Upper lobe of right lung (tissue), 1 donor: ENCODE measurements around the gene ATP1B1. TPM values are rescaled to one million over a fixed set of nuclear protein-coding genes. Genes with fewer than 3 reads are reported as not detected.

Experiments used
- ATAC-seq: fragments of 200-7000 bp; cut with Tn5 transposase; one replicate; pipeline ENCODE4 v1.9.1; 2020; ENCODE audit warnings: mild to moderate bottlenecking, moderate library complexity
- DNase-seq: peaks from one replicate; pipeline ENCODE4 v3.0.0-alpha.2; 2020
- H3K27ac ChIP-seq: fragments of 200-600 bp; one replicate; pipeline ENCODE4 v1.8.0; 2022
- H3K27me3 ChIP-seq: fragments of 200-600 bp; one replicate; pipeline ENCODE4 v1.8.0; 2022; ENCODE audit warnings: mild to moderate bottlenecking
- H3K36me3 ChIP-seq: fragments of 200-600 bp; one replicate; pipeline ENCODE4 v1.8.0; 2022
- H3K4me1 ChIP-seq: fragments of 200-600 bp; one replicate; pipeline ENCODE4 v1.8.0; 2022
- H3K4me3 ChIP-seq: fragments of 200-600 bp; one replicate; pipeline ENCODE4 v1.8.0; 2022; ENCODE audit warnings: mild to moderate bottlenecking
- H3K9me3 ChIP-seq: fragments of 200-600 bp; one replicate; pipeline ENCODE4 v1.8.0; 2022
- intact Hi-C: fragments of 100-400 bp; cut with DNase I; formaldehyde crosslinking; loops from one replicate; pipeline ENCODE4 v1.11.0; 2022
- total RNA-seq: library from RNA; stranded (reverse); fragmentation: NEBNext Ultra II Directional; extraction: Animal tissue kit (Norgen Biotek cat#: 25700); gene quantifications from one replicate; pipeline ENCODE4 v1.2.1, GENCODE V29; 2021
- TF ChIP-seq, protein P1 (sequence below): fragments of 200-600 bp; IDR thresholded peaks from one replicate; pipeline ENCODE4 v1.8.0; 2022; ENCODE audit warnings: antibody characterized with exemption
- donor health status: DM: no; HTN: yes; CAD: no; lungs with severe emphysema.

ATP1B1 gene
- total RNA-seq, 1 donor from 2014 or later = 192 TPM

DNA sequence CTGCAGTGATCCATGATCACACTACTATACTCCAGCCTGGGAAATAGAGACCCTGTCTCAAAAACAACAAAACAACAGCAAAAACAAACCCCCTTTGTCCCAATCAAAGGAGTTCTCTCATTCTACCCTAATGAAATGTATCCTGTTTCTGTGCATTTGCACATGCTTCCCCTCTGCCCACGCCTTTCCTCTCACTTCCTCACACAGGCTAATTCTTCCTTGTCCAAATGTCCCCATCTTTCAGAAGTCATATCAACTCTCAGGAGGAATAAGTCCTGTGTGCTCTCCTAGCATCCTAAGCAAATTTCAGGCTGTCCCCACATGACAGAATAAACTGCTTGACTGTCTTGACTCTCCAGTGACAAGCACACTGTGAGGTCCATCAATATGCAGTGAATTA lies 8.1 kb upstream of the ATP1B1 start:
- no peaks in the 10 kb centered on the region for H3K9me3 ChIP-seq
- no peak overlapping the region for H3K4me3 ChIP-seq
- no peak overlapping the region for H3K27ac ChIP-seq
- H3K36me3 ChIP-seq = no peaks in the 10 kb centered on the region
- H3K27me3 ChIP-seq = no peaks in the 10 kb centered on the region
- TF ChIP-seq, protein P1, sequence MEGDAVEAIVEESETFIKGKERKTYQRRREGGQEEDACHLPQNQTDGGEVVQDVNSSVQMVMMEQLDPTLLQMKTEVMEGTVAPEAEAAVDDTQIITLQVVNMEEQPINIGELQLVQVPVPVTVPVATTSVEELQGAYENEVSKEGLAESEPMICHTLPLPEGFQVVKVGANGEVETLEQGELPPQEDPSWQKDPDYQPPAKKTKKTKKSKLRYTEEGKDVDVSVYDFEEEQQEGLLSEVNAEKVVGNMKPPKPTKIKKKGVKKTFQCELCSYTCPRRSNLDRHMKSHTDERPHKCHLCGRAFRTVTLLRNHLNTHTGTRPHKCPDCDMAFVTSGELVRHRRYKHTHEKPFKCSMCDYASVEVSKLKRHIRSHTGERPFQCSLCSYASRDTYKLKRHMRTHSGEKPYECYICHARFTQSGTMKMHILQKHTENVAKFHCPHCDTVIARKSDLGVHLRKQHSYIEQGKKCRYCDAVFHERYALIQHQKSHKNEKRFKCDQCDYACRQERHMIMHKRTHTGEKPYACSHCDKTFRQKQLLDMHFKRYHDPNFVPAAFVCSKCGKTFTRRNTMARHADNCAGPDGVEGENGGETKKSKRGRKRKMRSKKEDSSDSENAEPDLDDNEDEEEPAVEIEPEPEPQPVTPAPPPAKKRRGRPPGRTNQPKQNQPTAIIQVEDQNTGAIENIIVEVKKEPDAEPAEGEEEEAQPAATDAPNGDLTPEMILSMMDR = no peak
- intact Hi-C loops = no loop called here
- no peak for DNase-seq
- peak; percentile 53 for ATAC-seq
- H3K4me1 ChIP-seq = peaks cover 5% of the 10 kb centered on the region

DNA sequence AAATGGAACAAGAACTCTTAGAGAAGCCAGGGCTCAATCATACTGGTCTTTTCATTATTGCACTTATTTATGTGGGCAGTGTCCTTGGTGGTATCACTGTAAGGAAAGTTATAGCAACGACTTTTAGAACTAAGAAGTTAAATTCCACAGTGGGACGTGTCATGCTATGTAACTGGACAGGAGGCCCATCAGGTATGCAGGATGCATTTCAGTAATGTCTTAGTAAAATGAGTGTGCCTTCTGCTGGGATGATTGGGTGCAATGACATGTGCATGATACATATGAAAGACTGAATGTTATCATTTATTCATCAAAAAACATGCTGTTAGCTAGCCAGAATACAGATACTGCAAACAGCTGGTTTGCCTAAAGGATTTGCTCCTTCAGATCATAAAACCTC lies 6.9 kb upstream of the ATP1B1 start:
- TF ChIP-seq, protein P1 = no peak
- Histone ChIP-seq H3K4me1 (peaks cover 5% of the 10 kb centered on the region), H3K36me3 (no peaks in the 10 kb centered on the region), H3K27me3 (no peaks in the 10 kb centered on the region), H3K9me3 (no peaks in the 10 kb centered on the region), H3K4me3 (no peak overlapping the region), H3K27ac (no peak overlapping the region)
- intact Hi-C loops = no loop called here
- no peak for ATAC-seq
- DNase-seq = no peak

DNA sequence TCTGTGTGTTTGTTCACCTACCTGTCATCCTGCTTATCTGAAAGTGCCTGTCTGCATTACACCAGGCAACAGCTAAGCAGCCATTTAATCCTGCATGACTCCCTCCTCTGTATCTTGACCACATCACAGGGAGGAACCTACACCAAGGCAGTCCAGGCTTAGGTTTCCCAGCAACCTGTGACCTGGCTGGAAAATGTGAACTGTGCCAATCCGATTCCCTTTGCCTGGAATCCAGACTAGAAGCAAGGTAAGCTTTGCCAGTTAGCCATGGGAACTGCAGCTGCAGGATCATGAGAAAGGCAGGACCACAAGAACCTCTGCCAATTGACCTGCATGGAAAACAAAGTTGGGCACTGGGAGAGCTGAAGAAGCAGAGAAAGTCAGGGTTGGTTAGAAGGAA lies 6.3 kb upstream of the ATP1B1 start:
- Histone ChIP-seq H3K27me3 (no peaks in the 10 kb centered on the region), H3K36me3 (no peaks in the 10 kb centered on the region), H3K4me3 (no peak overlapping the region), H3K9me3 (no peaks in the 10 kb centered on the region), H3K4me1 (peaks cover 5% of the 10 kb centered on the region), H3K27ac (no peak overlapping the region)
- ATAC-seq (no peak), DNase-seq (no peak)
- intact Hi-C loops = no loop called here
- TF ChIP-seq, protein P1 = no peak

DNA sequence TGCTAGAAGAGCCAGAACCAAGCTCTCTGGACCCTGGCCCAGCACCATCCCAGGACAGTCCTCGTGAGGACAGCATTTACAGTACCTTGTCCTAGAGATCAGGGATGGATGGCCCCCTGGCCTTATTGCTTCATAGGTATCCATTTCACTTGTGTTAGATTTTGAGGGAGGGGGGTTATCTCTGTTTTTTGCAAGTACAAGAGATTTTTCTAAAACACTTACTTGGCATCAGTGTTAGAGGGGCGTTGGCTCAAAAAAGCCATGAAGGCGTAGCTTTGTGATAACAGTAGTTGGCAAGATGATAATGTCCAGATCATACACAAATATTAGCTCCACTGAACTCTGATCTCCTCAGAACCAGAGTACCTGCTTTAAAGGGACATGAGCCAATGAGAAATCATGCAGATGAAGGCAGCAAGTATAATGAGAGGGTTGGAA lies 5.8 kb upstream of the ATP1B1 start:
- TF ChIP-seq, protein P1 = no peak
- DNase-seq (no peak), ATAC-seq (no peak)
- H3K27ac ChIP-seq = no peak overlapping the region
- intact Hi-C loops = no loop called here
- H3K36me3 ChIP-seq = no peaks in the 10 kb centered on the region
- no peaks in the 10 kb centered on the region for H3K27me3 ChIP-seq
- no peak overlapping the region for H3K4me3 ChIP-seq
- H3K9me3 ChIP-seq = no peaks in the 10 kb centered on the region
- peaks cover 5% of the 10 kb centered on the region for H3K4me1 ChIP-seq

DNA sequence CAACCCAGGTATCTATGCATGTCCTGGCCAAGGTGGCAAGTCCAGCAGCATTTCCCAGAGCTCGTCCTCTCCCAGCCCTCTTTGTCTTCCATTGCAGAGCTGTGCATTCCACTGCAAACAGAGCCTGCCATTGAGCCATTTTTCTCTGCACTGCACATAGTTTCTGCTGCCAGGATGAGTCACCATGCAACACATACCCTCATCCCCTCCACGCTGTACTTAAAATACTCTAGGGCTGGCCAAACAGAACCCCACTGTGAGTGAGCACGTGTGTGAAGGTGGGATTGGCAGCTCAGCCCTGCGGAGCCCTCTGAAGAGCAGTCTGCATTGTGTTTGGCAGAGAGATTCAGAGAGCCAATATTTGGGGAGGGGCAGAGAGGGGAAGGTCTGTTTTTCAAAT lies 3.9 kb upstream of the ATP1B1 start:
- Histone ChIP-seq H3K27ac (peak overlapping the region; percentile 68), H3K9me3 (no peaks in the 10 kb centered on the region), H3K27me3 (no peaks in the 10 kb centered on the region), H3K36me3 (no peaks in the 10 kb centered on the region), H3K4me3 (peak overlapping the region; percentile 28), H3K4me1 (peaks cover 5% of the 10 kb centered on the region)
- DNase-seq (peak; percentile 64), ATAC-seq (peak; percentile 4)
- TF ChIP-seq, protein P1 = no peak
- intact Hi-C loops = no loop called here

DNA sequence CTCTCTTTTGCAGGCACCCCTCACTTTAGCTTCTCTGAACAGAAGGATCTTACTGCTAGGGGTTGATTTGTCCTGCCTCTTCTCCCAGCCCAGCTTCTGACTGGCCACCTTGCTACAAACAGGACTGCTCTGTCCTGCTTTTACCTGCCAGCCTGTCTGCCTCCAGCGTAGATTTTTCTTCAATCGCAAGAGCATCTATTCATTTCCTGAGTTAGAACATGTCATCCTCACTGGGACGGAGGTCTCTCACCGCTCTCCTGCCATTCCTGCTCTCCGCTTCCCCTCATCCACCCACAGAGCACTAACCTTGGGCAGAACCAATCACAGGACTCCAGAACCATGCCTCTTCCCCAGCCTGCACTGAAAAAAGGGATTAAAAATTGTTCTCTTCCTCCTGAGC lies 3.5 kb upstream of the ATP1B1 start:
- intact Hi-C loops = no loop called here

More for the DNA sequence above, 3.5 kb upstream of the ATP1B1 start:
- Histone ChIP-seq H3K36me3 (no peaks in the 10 kb centered on the region), H3K27ac (peak overlapping the region; percentile 68), H3K9me3 (no peaks in the 10 kb centered on the region), H3K27me3 (no peaks in the 10 kb centered on the region), H3K4me3 (peak overlapping the region; percentile 28), H3K4me1 (peaks cover 5% of the 10 kb centered on the region)
- DNase-seq (no peak), ATAC-seq (no peak)
- TF ChIP-seq, protein P1 = no peak
